Endodermal cell (in vitro differentiated cells): ENCODE measurements around the gene TTN. TPM values are rescaled to one million over a fixed set of nuclear protein-coding genes. Genes with fewer than 3 reads are reported as not detected.

Experiments
- DNase-seq: peaks from one replicate; pipeline ENCODE4 v3.0.0-alpha.2; 2017
- H3K27ac ChIP-seq: 2 replicates; pipeline ENCODE4 v1.5.1; 2013; ENCODE audit warnings: mild to moderate bottlenecking, low read depth, low read length, moderate library complexity
- H3K27me3 ChIP-seq: 2 replicates; pipeline ENCODE4 v1.6.1; 2013; ENCODE audit warnings: mild to moderate bottlenecking, low read length, moderate library complexity; ENCODE audit not compliant: insufficient read depth, control insufficient read depth, poor library complexity, severe bottlenecking
- H3K36me3 ChIP-seq: 2 replicates; pipeline ENCODE4 v1.7.0; 2013; ENCODE audit warnings: mild to moderate bottlenecking, low read length, moderate library complexity; ENCODE audit not compliant: control insufficient read depth, insufficient read depth
- H3K4me1 ChIP-seq: one replicate; pipeline ENCODE4 v1.7.0; 2013; ENCODE audit warnings: low read length; ENCODE audit not compliant: control insufficient read depth, insufficient read depth
- H3K4me3 ChIP-seq: 2 replicates; pipeline ENCODE4 v1.5.1; 2013; ENCODE audit warnings: mild to moderate bottlenecking, low read length, moderate library complexity
- H3K9ac ChIP-seq: 2 replicates; pipeline ENCODE4 v1.6.1; 2013; ENCODE audit warnings: mild to moderate bottlenecking, low read length, moderate library complexity; ENCODE audit not compliant: poor library complexity, severe bottlenecking; ENCODE audit errors: extremely low read depth
- H3K9me3 ChIP-seq: 2 replicates; pipeline ENCODE4 v1.6.1; 2013; ENCODE audit warnings: mild to moderate bottlenecking, low read length, moderate library complexity; ENCODE audit not compliant: control insufficient read depth
- H3K27ac Mint-ChIP-seq: 2 replicates; pipeline ENCODE4 v1.8.0; 2020; ENCODE audit warnings: mixed read lengths
- H3K27me3 Mint-ChIP-seq: 2 replicates; pipeline ENCODE4 v1.8.0; 2021; ENCODE audit warnings: mild to moderate bottlenecking, mixed read lengths; ENCODE audit not compliant: insufficient read depth
- H3K36me3 Mint-ChIP-seq: 2 replicates; pipeline ENCODE4 v1.8.0; 2020; ENCODE audit warnings: low read depth, mixed read lengths
- H3K4me1 Mint-ChIP-seq: 2 replicates; pipeline ENCODE4 v1.8.0; 2020; ENCODE audit warnings: mixed read lengths
- H3K4me3 Mint-ChIP-seq: 2 replicates; pipeline ENCODE4 v1.8.0; 2020; ENCODE audit warnings: mild to moderate bottlenecking, moderate library complexity, mixed read lengths
- H3K9me3 Mint-ChIP-seq: 2 replicates; pipeline ENCODE4 v1.8.0; 2020; ENCODE audit warnings: mild to moderate bottlenecking, mixed read lengths
- CTCF ChIP-seq: fragments of 200-600 bp; sonication (generic); conservative IDR thresholded peaks from 2 replicates; pipeline ENCODE4 v1.5.0; 2021; ENCODE audit warnings: antibody characterized with exemption, mild to moderate bottlenecking
- WGBS, 2 experiments: methylation state at CpG; one replicate each; pipeline versions ENCODE4 v1.1.5 to v1.1.7; 2013; ENCODE audit warnings: missing lambda C conversion rate in 2 of 2, mixed read lengths in 1 of 2; ENCODE audit not compliant: insufficient coverage in 1 of 2, insufficient read length in 1 of 2; 5-methylcytosine and 5-hydroxymethylcytosine counted together
- total RNA-seq, 2 donors: library from RNA; stranded (reverse); fragmentation: NEBNext Ultra II Directional in 1 of 2; extraction: Animal tissue kit (Norgen Biotek cat#: 25700) in 1 of 2; gene quantifications; 2 replicates in 1 of 2; 3 replicates in 1 of 2; pipeline ENCODE4 v1.2.1, GENCODE V29; 2021

The TTN gene
- total RNA-seq, 2 donors from 2014 or later, result 101 to 118 TPM

DNA sequence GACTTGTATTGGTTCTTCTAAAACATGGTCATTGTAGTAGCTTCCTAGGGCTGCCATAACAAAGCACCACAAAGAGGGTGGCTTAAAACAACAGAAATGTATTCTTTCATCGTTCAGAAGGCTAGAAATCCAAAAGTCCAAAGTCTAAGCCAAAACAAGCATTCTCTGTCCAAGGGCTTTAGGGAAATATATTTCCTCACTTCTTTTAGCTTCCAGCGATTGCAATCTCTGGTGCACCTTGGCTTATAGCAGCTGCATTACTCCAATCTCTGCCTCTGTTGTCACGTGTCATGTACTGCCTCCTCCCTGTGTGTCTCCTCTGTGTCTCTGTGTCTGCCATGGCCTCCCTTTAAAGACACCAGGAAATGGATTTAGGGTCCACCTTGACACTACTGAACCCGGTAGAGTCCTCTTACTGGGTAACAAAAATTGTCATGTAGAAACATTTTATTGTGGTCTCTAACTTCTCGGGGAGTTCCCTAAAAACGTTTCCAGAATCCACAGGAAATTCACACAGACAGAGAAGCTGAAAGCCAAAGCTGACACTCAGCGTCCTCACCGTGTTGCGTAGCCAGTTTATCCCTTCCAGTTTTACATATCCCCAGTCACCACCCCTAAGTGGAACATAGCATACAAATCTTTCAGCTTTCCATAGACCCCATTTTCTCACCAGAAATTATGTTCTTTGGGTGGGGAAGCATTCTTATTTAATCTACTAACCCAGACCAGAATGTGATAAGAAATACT lies 20.7 kb upstream of the TTN start:
- no peak overlapping the region for H3K4me3 ChIP-seq
- Mint-ChIP-seq H3K9me3 (no peaks in the 10 kb centered on the region), H3K27me3 (no peaks in the 10 kb centered on the region), H3K4me1 (peaks cover 24% of the 10 kb centered on the region), H3K27ac (peak overlapping the region; percentile 23), H3K36me3 (peaks cover 68% of the 10 kb centered on the region), H3K4me3 (no peak overlapping the region)
- no peak for TF ChIP-seq CTCF
- H3K4me1 ChIP-seq, result peaks cover 7% of the 10 kb centered on the region
- H3K27ac ChIP-seq, result no peak overlapping the region
- 83 to 88% methylated on average over 6 to 9 of the region's 9 CpGs for WGBS, 2 experiments
- H3K36me3 ChIP-seq, result peaks cover 83% of the 10 kb centered on the region
- DNase-seq, result no peak
- no peaks in the 10 kb centered on the region for H3K27me3 ChIP-seq
- no peak overlapping the region for H3K9ac ChIP-seq
- peaks cover 5% of the 10 kb centered on the region for H3K9me3 ChIP-seq

DNA sequence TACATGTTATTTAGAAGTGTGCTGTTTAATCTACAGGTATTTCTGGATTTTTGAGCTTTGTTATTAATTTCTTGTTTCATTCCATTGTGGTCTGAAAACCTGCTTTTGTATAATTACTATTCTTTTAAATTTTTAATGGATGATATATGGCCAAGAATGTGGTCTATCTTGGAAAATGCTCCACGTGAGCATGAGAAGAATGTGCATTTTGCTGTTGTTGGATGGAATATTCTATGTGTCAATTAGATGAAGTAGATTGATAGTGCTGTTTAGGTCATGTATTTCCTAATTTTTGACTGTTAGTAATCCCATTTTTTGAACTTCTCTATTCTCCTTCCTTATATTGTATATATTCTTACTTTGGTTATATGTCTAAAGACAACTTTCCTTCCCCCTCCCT lies 19.9 kb upstream of the TTN start:
- Histone ChIP-seq H3K4me3 (no peak overlapping the region), H3K9ac (no peak overlapping the region), H3K36me3 (peaks cover 83% of the 10 kb centered on the region), H3K27ac (no peak overlapping the region), H3K27me3 (no peaks in the 10 kb centered on the region), H3K9me3 (peaks cover 5% of the 10 kb centered on the region), H3K4me1 (peaks cover 7% of the 10 kb centered on the region)
- peaks cover 24% of the 10 kb centered on the region for H3K4me1 Mint-ChIP-seq
- DNase-seq, result no peak
- TF ChIP-seq CTCF, result no peak
- H3K27me3 Mint-ChIP-seq, result no peaks in the 10 kb centered on the region
- 85% methylated on average over 1 of the region's 1 CpG; no CpG with 5 or more reads in 1 of the 2 experiments for WGBS, 2 experiments
- H3K27ac Mint-ChIP-seq, result no peak overlapping the region
- no peak overlapping the region for H3K4me3 Mint-ChIP-seq
- no peaks in the 10 kb centered on the region for H3K9me3 Mint-ChIP-seq
- H3K36me3 Mint-ChIP-seq, result peaks cover 73% of the 10 kb centered on the region

GRCh38 chr2:178825183-178825582 lies 18.0 kb upstream of the TTN start:
- Histone ChIP-seq H3K36me3 (peaks cover 75% of the 10 kb centered on the region), H3K9me3 (peaks cover 5% of the 10 kb centered on the region), H3K9ac (no peak overlapping the region), H3K27me3 (no peaks in the 10 kb centered on the region), H3K27ac (no peak overlapping the region), H3K4me1 (peaks cover 7% of the 10 kb centered on the region), H3K4me3 (no peak overlapping the region)
- Mint-ChIP-seq H3K27ac (no peak overlapping the region), H3K27me3 (no peaks in the 10 kb centered on the region), H3K4me3 (no peak overlapping the region), H3K9me3 (no peaks in the 10 kb centered on the region), H3K36me3 (peaks cover 65% of the 10 kb centered on the region), H3K4me1 (peaks cover 16% of the 10 kb centered on the region)
- no peak for TF ChIP-seq CTCF
- no peak for DNase-seq
- 100% methylated on average over 1 of the region's 1 CpG; no CpG with 5 or more reads in 1 of the 2 experiments for WGBS, 2 experiments
